ENCODE data around the gene HACD3.

Gene HACD3

DNA sequence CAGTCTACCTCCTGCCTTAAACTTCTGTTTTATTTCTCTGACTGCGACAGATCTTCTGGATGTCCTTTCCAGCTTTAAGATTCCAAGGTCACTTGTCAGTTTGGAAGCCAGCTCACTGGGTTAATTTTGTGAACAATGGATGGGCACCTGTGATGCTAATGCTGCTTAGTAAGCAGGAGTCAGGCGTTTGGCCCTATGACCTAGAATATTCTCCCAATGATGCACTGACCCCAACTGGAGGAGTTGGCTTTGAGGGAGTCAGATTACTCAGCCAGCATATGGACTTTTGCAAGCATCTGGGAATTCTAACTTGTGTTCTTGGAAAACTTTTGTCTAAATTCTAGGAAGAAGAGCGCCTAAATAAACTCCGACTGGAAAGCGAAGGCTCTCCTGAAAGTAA, 28.1 kb downstream of the HACD3 start:
- H3K4me3 ChIP-seq (ENCODE audit: low read depth, low read length) = no peak overlapping the region
- DNase-seq (ENCODE audit: low read depth) = no peak

DNA sequence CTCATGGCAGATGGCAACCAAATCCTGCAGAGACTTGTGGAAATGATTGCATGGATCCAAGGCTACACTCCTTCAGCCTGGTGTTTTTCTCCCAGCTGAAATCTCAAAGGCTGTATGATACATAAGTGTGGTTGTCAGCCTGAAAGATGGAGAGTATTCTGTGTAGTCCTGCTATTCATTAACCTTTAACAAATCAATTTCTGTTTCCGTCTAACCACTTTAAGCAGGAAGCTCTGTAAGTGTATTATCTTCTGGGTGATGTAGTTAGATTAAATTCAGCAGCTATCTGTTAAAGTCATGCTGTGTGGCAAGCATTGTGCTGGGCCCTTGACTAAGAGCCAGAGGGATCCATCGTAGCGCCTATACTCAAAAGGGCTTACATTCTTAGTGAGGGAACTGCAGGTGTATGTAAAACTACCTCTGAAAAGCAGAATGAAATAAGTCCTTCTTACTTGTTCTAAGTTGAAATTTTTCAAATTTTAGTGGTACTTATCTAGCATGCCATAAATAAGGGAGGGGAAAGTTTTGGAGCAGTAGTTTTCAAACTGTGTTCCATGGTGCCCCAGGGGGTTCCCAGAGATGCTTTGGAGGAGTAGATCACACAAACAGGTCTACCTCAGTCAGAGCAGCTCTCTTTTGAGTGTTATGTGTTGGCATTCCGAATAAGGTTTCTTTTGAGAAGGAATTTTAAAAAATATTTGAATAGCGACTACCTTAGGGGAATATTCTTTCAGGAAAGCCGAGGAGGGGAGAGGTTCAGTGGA, 28.9 kb downstream of the HACD3 start:
- DNase-seq (ENCODE audit: low read depth) = no peak
- H3K4me3 ChIP-seq (ENCODE audit: low read depth, low read length) = no peak overlapping the region
- TF ChIP-seq, protein P1, sequence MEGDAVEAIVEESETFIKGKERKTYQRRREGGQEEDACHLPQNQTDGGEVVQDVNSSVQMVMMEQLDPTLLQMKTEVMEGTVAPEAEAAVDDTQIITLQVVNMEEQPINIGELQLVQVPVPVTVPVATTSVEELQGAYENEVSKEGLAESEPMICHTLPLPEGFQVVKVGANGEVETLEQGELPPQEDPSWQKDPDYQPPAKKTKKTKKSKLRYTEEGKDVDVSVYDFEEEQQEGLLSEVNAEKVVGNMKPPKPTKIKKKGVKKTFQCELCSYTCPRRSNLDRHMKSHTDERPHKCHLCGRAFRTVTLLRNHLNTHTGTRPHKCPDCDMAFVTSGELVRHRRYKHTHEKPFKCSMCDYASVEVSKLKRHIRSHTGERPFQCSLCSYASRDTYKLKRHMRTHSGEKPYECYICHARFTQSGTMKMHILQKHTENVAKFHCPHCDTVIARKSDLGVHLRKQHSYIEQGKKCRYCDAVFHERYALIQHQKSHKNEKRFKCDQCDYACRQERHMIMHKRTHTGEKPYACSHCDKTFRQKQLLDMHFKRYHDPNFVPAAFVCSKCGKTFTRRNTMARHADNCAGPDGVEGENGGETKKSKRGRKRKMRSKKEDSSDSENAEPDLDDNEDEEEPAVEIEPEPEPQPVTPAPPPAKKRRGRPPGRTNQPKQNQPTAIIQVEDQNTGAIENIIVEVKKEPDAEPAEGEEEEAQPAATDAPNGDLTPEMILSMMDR (IDR thresholded peaks at IDR 0.05; ENCODE audit: low read depth, low read length, missing control alignments) = no peak

More for the DNA sequence above, 28.1 kb downstream of the HACD3 start:
- TF ChIP-seq, protein P1 (IDR thresholded peaks at IDR 0.05; ENCODE audit: low read depth, low read length, missing control alignments) = no peak

DNA sequence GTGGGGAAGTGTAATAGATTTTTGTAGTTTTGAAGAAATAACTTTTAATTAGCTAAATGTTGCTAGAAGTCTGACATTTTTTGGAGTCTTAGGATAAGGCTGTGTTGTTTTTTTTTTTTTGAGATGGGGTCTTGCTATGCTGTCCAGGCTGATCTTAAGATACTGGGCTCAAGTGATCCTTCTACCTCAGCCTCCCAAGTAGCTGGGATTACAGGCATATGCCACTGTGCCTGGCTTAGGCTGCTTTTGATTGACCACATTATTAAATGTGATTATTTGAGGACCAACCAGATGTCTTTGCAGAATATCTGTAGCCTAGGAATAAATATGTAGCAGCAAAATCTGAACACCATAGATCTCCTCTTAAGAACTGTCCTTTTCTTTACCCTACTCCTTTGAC, 29.7 kb downstream of the HACD3 start:
- no peak for DNase-seq (ENCODE audit: low read depth)
- no peak overlapping the region for H3K4me3 ChIP-seq (ENCODE audit: low read depth, low read length)
- TF ChIP-seq, protein P1 (IDR thresholded peaks at IDR 0.05; ENCODE audit: low read depth, low read length, missing control alignments) = no peak

DNA sequence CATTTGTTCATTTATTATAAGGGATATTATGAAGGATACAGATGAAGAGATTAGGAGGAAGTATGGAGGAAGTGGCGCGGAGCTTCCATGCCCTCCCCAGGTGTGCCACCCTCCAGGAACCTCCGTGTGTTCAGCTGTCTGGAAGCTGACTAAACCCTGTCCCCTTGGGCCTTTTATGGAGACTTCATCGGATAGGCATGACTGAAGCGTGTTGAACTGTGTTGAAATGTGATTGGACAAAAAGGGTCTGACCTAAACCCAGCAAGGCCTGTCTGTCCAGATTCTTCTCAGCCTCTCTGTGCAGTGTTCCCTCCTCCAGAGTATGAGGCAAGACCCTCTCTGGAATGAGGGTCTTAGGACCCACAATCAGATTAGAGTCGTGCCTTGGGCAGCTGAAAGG, 31.7 kb downstream of the HACD3 start:
- DNase-seq (ENCODE audit: low read depth) = no peak
- H3K4me3 ChIP-seq (ENCODE audit: low read depth, low read length) = no peak overlapping the region
- TF ChIP-seq, protein P1 (IDR thresholded peaks at IDR 0.05; ENCODE audit: low read depth, low read length, missing control alignments) = no peak

DNA sequence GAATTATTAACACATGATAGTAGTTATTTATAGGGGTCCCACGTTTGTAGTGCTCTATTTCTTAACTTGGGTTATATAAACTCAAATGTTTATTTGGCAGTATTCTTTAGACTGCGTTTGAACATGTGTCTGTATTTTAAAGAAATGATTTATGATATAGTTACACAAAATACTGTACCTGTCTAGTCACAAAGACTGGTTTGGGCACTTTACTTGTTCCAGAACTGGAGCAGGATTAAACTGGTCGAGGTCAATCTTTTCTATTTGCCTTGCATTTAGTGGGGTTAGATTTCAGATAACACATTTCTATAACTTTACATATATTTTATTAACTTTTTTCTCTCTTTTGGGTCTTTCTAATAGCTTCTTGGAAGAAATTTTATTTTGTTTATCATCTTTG, 39.5 kb downstream of the HACD3 start:
- DNase-seq (ENCODE audit: low read depth) = no peak
- TF ChIP-seq, protein P1 (IDR thresholded peaks at IDR 0.05; ENCODE audit: low read depth, low read length, missing control alignments) = no peak

DNA sequence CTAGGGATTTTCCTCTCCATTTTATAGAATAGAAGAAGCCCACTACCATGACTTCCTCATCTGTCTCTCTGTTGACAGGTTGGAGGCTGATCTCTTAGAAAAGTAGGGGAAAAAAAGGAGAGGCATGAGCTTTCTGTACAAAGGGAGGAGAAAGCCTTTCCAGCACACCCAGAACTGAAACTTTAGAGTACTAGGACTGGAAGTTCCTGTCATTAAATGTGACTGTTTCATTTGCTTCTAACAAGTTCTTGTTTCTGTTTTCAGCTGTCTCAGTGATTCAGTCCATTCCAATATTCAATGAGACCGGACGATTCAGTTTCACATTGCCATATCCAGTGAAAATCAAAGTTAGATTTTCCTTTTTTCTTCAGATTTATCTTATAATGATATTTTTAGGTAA, 41.7 kb downstream of the HACD3 start:
- no peak overlapping the region for H3K4me3 ChIP-seq (ENCODE audit: low read depth, low read length)
- TF ChIP-seq, protein P1 (IDR thresholded peaks at IDR 0.05; ENCODE audit: low read depth, low read length, missing control alignments) = no peak
- no peak for DNase-seq (ENCODE audit: low read depth)

More for the DNA sequence above, 39.5 kb downstream of the HACD3 start:
- no peak overlapping the region for H3K4me3 ChIP-seq (ENCODE audit: low read depth, low read length)

DNA sequence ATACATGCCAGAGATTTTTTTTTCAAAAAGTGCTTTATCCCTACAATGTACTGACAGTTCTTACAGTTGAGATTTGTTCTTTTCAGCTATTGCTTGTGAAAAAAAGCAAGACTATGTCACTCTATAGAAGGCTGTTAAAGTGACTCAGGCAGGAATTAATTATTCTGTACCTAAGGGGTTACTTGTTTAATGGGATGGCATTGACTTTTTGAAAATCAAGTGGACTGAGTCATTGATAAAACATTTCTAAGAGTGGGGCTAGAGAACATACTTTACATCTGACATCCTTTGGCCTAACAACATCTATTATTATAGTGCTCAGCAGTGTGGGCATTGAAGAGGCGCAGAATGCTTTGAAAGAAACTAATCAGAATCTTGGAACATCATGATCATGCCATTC, 46.4 kb downstream of the HACD3 start:
- H3K4me3 ChIP-seq (ENCODE audit: low read depth, low read length) = no peak overlapping the region
- no peak for DNase-seq (ENCODE audit: low read depth)
- TF ChIP-seq, protein P1 (IDR thresholded peaks at IDR 0.05; ENCODE audit: low read depth, low read length, missing control alignments) = no peak
